ENCODE measurements around the gene BAMBI.

- TF ChIP-seq GATA1 (IDR thresholded peaks at IDR 0.05; ENCODE audit: low read depth, low read length) (no peak), POLR2A (IDR thresholded peaks at IDR 0.05; ENCODE audit: low read length) (no peak)
These were observed 33.0 kb downstream of the BAMBI start for GRCh38 chr10:28710202-28710886.
